Right atrium auricular region (tissue), 2 donors: ENCODE results near the gene WDR19. TPM values are rescaled to one million over a fixed set of nuclear protein-coding genes. Genes with fewer than 3 reads are reported as not detected.

Experiments
- DNase-seq: peaks from one replicate; pipeline ENCODE4 v3.0.0-alpha.2; 2019; ENCODE audit warnings: low spot score
- H3K27ac ChIP-seq, 2 donors: fragments of 200-600 bp; sonication (generic); 1 replicate in 1 of 2; 2 replicates in 1 of 2; pipeline ENCODE4 v1.5.1; 2016 to 2019
- H3K27me3 ChIP-seq, 2 donors: fragments of 200-600 bp; sonication (generic); one replicate each; pipeline versions ENCODE4 v1.5.1 to v1.6.0; 2017 to 2019
- H3K36me3 ChIP-seq: fragments of 200-600 bp; sonication (generic); one replicate; pipeline ENCODE4 v1.5.1; 2016
- H3K4me1 ChIP-seq, 2 donors: fragments of 200-600 bp; sonication (generic); one replicate each; pipeline versions ENCODE4 v1.5.1 to v1.6.0; 2017 to 2019
- H3K4me3 ChIP-seq, 2 donors: fragments of 200-600 bp; sonication (generic); 1 replicate in 1 of 2; 2 replicates in 1 of 2; pipeline ENCODE4 v1.5.1; 2017 to 2019; ENCODE audit warnings: mild to moderate bottlenecking in 1 of 2, moderate library complexity in 1 of 2
- H3K9me3 ChIP-seq, 2 donors: fragments of 200-600 bp; sonication (generic); one replicate each; pipeline ENCODE4 v1.5.1; 2019
- total RNA-seq, 2 donors: library from RNA; depleted of rRNA; stranded (reverse); fragments of >200 nt; gene quantifications; one replicate each; pipeline ENCODE4 v1.1.0, GENCODE V29; 2016
- TF ChIP-seq, protein P1 (sequence below), 2 donors: fragments of 200-600 bp; sonication (generic); IDR thresholded peaks; one replicate each; pipeline ENCODE4 v1.5.1; 2019; ENCODE audit warnings: antibody characterized with exemption in 2 of 2

WDR19 gene
- total RNA-seq, 2 donors from 2014 or later, result 6.4 to 9.2 TPM

DNA sequence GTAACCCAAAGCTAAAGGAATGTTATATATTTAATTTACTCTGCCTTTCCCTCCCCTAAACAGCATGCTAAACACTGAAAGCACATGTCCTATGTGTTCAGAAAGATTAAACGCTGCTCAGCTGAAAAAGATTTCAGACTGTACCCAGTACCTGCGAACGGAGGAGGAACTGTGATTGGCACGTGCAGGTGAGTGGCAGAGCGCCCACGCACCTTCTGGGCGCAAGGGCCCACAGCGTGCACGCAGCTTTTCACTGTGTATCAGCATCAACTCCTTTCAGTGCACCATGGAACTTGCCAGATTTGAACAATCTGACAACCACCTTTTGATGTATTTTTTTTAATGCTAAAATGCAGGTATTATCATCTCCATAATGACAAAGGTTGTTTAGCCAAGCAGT is 96.1 kb downstream of the WDR19 start:
- Histone ChIP-seq H3K27me3 (no peaks in the 10 kb centered on the region), H3K27ac (no peak overlapping the region), H3K4me3 (no peak overlapping the region), H3K36me3 (peaks cover under 1% of the 10 kb centered on the region), H3K4me1 (no peaks in the 10 kb centered on the region), H3K9me3 (no peaks in the 10 kb centered on the region)
- DNase-seq, result no peak
- TF ChIP-seq, protein P1, sequence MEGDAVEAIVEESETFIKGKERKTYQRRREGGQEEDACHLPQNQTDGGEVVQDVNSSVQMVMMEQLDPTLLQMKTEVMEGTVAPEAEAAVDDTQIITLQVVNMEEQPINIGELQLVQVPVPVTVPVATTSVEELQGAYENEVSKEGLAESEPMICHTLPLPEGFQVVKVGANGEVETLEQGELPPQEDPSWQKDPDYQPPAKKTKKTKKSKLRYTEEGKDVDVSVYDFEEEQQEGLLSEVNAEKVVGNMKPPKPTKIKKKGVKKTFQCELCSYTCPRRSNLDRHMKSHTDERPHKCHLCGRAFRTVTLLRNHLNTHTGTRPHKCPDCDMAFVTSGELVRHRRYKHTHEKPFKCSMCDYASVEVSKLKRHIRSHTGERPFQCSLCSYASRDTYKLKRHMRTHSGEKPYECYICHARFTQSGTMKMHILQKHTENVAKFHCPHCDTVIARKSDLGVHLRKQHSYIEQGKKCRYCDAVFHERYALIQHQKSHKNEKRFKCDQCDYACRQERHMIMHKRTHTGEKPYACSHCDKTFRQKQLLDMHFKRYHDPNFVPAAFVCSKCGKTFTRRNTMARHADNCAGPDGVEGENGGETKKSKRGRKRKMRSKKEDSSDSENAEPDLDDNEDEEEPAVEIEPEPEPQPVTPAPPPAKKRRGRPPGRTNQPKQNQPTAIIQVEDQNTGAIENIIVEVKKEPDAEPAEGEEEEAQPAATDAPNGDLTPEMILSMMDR (IDR thresholded peaks at IDR 0.05), result no peak

DNA sequence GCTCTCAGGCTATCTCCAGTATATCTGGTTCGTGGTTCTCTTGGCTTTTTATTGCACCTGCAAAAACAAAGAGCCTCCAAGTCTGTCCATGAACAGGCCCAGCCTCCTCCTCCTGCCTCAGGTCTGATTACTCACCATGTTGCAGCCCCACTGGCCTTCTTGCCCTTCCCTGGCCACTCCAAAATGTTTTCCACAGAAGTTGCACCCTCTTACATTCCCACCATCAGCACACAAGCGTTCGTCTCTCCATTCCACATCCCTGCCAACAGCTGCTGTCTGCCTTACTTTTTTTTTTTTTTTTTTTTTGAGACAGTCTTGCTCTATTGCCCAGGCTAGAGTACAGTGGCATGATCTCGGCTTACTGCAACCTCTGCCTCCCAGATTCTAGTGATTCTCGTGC is 97.1 kb downstream of the WDR19 start:
- Histone ChIP-seq H3K4me3 (no peak overlapping the region), H3K9me3 (no peaks in the 10 kb centered on the region), H3K27ac (no peak overlapping the region), H3K27me3 (no peaks in the 10 kb centered on the region), H3K36me3 (no peaks in the 10 kb centered on the region), H3K4me1 (no peaks in the 10 kb centered on the region)
- TF ChIP-seq, protein P1 (IDR thresholded peaks at IDR 0.05), result no peak
- DNase-seq, result no peak

DNA sequence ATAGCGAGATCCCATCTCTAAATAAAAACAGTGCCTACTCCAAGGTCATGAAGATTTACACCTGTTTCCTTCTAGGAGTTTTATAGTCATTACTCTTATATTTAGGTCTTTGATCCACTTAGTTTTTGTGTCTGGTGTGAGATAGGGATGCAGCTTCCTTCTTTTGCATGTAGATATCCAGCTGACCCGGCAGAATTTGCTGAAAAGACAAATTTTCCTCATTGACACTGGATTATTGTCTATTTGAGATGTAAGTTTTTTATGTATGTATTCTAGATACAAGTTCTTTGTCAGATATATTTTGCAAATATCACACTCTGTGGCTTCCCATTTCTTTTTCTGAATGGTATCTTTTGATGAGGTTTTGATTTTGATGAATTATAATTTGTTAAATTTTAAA is 98.4 kb downstream of the WDR19 start:
- TF ChIP-seq, protein P1 (IDR thresholded peaks at IDR 0.05), result no peak
- H3K4me3 ChIP-seq, result no peak overlapping the region
- no peak for DNase-seq
- no peaks in the 10 kb centered on the region for H3K4me1 ChIP-seq
- H3K27me3 ChIP-seq, result no peaks in the 10 kb centered on the region
- H3K9me3 ChIP-seq, result no peaks in the 10 kb centered on the region
- peaks cover 10% of the 10 kb centered on the region for H3K36me3 ChIP-seq
- H3K27ac ChIP-seq, result no peak overlapping the region

DNA sequence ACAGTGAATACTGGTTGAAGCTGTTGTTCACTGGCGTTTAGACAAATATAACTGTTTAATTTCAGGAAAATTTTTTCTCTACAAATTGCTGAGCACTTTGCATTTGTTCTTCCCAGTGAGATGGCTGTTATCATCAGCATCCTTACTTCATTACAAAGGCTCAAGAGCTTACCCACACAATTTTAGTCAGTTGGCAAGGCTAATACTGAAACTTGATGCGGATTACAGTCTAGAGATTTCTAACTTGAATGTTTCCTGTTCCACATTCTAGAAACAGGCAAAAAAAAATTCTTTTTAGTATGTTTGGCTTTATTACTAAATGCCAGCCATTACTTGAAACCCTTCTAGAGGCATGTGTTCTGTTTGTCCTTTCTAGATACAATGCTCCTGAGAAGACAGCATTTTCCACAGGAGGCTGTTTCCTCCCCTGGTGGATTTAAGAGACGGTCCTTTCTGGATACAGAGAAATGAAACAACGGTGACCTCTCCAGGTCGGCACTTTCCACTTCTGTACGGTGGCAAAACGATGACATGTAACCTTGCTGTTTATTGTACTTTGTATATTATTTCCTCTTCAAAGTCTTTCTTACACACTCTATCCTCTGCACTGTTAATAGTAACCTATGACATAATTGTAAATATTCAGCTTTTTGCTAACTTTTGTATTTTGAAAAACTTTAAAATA is 102.9 kb downstream of the WDR19 start:
- no peaks in the 10 kb centered on the region for H3K9me3 ChIP-seq
- H3K36me3 ChIP-seq, result peaks cover 48% of the 10 kb centered on the region
- no peaks in the 10 kb centered on the region for H3K27me3 ChIP-seq
- H3K27ac ChIP-seq, result no peak overlapping the region
- DNase-seq, result no peak
- TF ChIP-seq, protein P1 (IDR thresholded peaks at IDR 0.05), result no peak
- H3K4me1 ChIP-seq, result no peaks in the 10 kb centered on the region
- no peak overlapping the region for H3K4me3 ChIP-seq

DNA sequence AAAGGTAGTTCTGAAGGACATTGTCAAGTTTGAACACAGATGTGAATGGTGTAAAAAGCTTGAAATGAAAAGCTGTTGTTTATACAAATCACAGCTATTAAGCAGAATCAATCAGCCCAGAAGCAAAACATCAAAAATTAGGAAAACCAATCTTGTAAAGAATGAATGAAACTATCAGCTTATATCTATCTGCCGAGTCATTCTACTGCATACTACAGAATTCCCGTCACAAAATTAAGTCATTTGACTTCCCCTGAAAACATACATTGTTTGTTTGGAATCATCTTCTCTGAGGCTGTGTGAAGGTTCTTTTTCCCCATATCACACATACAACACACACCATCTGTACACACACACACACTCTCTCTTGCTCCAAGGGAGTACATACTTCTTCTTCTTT is 103.5 kb downstream of the WDR19 start:
- no peaks in the 10 kb centered on the region for H3K4me1 ChIP-seq
- no peaks in the 10 kb centered on the region for H3K9me3 ChIP-seq
- H3K27ac ChIP-seq, result no peak overlapping the region
- TF ChIP-seq, protein P1 (IDR thresholded peaks at IDR 0.05), result no peak
- H3K36me3 ChIP-seq, result peaks cover 54% of the 10 kb centered on the region
- no peak overlapping the region for H3K4me3 ChIP-seq
- no peaks in the 10 kb centered on the region for H3K27me3 ChIP-seq
- no peak for DNase-seq

DNA sequence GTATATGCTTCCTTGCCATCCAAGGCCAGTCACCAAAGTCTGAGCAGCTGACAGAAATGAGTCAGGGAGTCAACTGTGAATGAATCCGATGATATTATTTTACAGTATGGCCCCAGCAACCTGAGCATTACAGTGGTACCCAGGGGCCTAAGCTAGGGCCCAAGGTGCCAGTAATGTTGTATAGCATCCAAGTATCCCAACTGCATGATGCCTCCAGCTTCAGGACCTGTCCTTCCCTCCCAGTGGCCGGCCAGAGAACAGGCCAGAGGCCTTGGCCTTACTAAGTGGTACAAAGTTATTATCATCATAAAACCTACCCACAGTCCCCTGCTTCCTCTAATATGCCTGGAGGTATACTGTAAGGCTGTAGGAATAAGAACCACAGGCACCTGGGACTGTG is 103.9 kb downstream of the WDR19 start:
- peaks cover 56% of the 10 kb centered on the region for H3K36me3 ChIP-seq
- TF ChIP-seq, protein P1 (IDR thresholded peaks at IDR 0.05), result no peak

More for the DNA sequence above, 103.9 kb downstream of the WDR19 start:
- Histone ChIP-seq H3K4me1 (no peaks in the 10 kb centered on the region), H3K9me3 (no peaks in the 10 kb centered on the region), H3K4me3 (no peak overlapping the region), H3K27me3 (no peaks in the 10 kb centered on the region), H3K27ac (no peak overlapping the region)
- no peak for DNase-seq
